HUES64 (cell line): ENCODE measurements around the gene ENOX2.

Source experiments
- H3K27ac ChIP-seq: 2 replicates; pipeline ENCODE4 v1.7.0; 2013; ENCODE audit warnings: low read depth, low read length, inconsistent platforms
- H3K27me3 ChIP-seq: 2 replicates; pipeline ENCODE4 v1.6.1; 2013; ENCODE audit warnings: mild to moderate bottlenecking, low read length; ENCODE audit not compliant: insufficient read depth
- H3K36me3 ChIP-seq: 2 replicates; pipeline ENCODE4 v1.6.1; 2013; ENCODE audit warnings: mild to moderate bottlenecking, low read length; ENCODE audit not compliant: insufficient read depth
- H3K4me1 ChIP-seq: 2 replicates; pipeline ENCODE4 v1.6.1; 2013; ENCODE audit warnings: mild to moderate bottlenecking, low read length, moderate library complexity; ENCODE audit not compliant: insufficient read depth
- H3K4me3 ChIP-seq: 2 replicates; pipeline ENCODE4 v1.5.1; 2013; ENCODE audit warnings: mild to moderate bottlenecking, low read length, moderate library complexity
- H3K9ac ChIP-seq: 2 replicates; pipeline ENCODE4 v1.6.1; 2013; ENCODE audit warnings: mild to moderate bottlenecking, low read depth, low read length
- H3K9me3 ChIP-seq: 2 replicates; pipeline ENCODE4 v1.6.1; 2013; ENCODE audit warnings: low read depth, low read length; ENCODE audit not compliant: insufficient read depth
- WGBS: fragments of 150-250, 120-280 bp; methylation state at CpG from one replicate; pipeline ENCODE4 v1.1.7; 2013; ENCODE audit warnings: missing lambda C conversion rate; 5-methylcytosine and 5-hydroxymethylcytosine counted together

ENOX2 gene

GRCh38 chrX:130625386-130625785 is 277.6 kb downstream of the ENOX2 start:
- no peak overlapping the region for H3K9ac ChIP-seq
- H3K9me3 ChIP-seq = no peaks in the 10 kb centered on the region
- no peak overlapping the region for H3K4me3 ChIP-seq
- peaks cover 20% of the 10 kb centered on the region for H3K4me1 ChIP-seq
- H3K36me3 ChIP-seq = no peaks in the 10 kb centered on the region
- H3K27ac ChIP-seq = no peak overlapping the region
- WGBS = 85% methylated on average over 6 of the region's 6 CpGs
- H3K27me3 ChIP-seq = no peaks in the 10 kb centered on the region

DNA sequence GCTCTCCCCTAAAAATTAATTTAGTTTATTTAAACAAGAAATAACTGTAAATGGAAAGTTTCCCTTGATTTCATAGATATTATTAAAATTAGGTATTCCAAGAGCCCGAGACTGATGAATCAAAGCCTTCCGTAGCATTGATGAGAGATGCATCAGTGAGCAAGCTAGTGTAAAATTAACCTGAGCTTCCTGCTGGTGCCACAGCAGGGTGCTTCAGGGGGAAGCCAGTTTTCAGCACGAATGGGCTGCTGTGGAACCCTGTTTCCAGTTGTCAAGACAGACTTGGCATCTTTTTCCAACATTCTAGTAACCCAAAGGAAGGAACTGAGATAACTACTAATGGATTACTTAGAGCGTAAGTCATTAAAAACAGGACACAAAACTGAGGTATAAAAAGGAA is 279.5 kb downstream of the ENOX2 start:
- WGBS = 62% methylated on average over 3 of the region's 4 CpGs
- Histone ChIP-seq H3K4me1 (peaks cover 15% of the 10 kb centered on the region), H3K27ac (no peak overlapping the region), H3K36me3 (no peaks in the 10 kb centered on the region), H3K9me3 (no peaks in the 10 kb centered on the region), H3K9ac (no peak overlapping the region), H3K4me3 (no peak overlapping the region), H3K27me3 (no peaks in the 10 kb centered on the region)

- Histone ChIP-seq H3K9me3 (no peaks in the 10 kb centered on the region), H3K36me3 (no peaks in the 10 kb centered on the region), H3K9ac (no peak overlapping the region), H3K27me3 (no peaks in the 10 kb centered on the region), H3K4me3 (no peak overlapping the region), H3K27ac (no peak overlapping the region), H3K4me1 (no peaks in the 10 kb centered on the region)
- 95% methylated on average over 3 of the region's 3 CpGs for WGBS
Observed at GRCh38 chrX:130615941-130616340, 287.1 kb downstream of the ENOX2 start.

DNA sequence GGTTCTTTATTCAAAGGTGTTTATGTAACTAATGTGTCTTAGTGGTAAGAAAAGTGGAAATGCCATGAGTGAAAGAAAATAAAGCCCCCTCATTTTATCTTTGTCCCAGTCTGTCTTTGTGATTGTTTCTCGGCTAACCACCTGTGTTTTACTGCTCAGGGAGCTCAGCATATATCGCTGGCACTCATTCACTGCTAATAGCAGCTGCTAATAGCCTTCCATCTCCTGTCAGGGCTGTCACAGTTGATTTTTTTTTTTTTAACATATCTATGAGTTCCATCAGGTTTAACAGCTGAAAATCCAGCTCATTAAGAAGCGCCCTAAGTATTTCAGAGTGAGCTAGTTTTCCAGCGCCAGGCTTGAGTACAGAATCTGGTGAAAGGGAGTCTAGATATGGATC is 295.6 kb downstream of the ENOX2 start:
- no peaks in the 10 kb centered on the region for H3K9me3 ChIP-seq
- H3K4me1 ChIP-seq = no peaks in the 10 kb centered on the region
- H3K36me3 ChIP-seq = no peaks in the 10 kb centered on the region
- no peak overlapping the region for H3K27ac ChIP-seq
- H3K9ac ChIP-seq = no peak overlapping the region
- no peak overlapping the region for H3K4me3 ChIP-seq
- H3K27me3 ChIP-seq = no peaks in the 10 kb centered on the region
- 90% methylated on average over 4 of the region's 4 CpGs for WGBS

DNA sequence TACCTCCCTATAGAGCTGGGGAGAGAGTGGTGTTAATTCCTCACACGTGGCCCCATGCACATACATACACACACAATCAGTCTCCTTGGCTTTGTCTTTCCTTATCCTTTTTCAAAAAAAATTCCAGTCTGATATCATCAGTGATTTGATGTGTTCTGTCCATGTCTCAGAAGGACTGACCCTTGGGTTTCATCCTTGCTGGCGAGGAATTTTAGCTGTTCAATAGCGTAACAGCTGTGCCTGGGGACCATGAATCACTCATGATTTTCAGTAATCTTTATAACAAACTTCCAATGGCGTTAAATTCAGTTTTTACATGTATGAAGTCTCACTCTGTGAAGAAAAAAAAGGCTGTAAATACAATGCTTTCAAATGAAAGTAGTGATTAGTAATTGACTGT is 296.6 kb downstream of the ENOX2 start:
- Histone ChIP-seq H3K9me3 (no peaks in the 10 kb centered on the region), H3K27ac (no peak overlapping the region), H3K4me3 (no peak overlapping the region), H3K9ac (no peak overlapping the region), H3K36me3 (no peaks in the 10 kb centered on the region), H3K27me3 (no peaks in the 10 kb centered on the region), H3K4me1 (no peaks in the 10 kb centered on the region)
- 95% methylated on average over 3 of the region's 4 CpGs for WGBS

DNA sequence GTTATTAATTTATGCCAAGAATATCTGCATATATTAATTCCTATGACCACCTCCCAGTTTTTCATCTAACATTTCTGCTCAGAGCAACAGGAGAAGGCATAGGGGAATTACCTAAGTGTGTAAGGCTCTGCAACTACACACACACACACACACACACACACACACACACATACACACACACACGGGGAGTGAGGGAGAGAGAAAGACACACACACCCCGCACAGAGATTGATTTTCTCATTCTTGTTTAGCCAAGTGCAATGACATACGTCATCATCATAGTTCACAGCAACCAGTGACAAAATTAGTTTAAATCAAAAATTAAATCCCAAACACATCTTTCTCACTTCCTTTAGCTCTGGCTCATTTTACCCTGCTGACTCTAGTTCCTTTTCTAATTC is 298.1 kb downstream of the ENOX2 start:
- Histone ChIP-seq H3K27me3 (no peaks in the 10 kb centered on the region), H3K27ac (no peak overlapping the region), H3K9me3 (no peaks in the 10 kb centered on the region), H3K4me3 (no peak overlapping the region), H3K4me1 (no peaks in the 10 kb centered on the region), H3K36me3 (no peaks in the 10 kb centered on the region), H3K9ac (no peak overlapping the region)
- 89% methylated on average over 3 of the region's 3 CpGs for WGBS

- WGBS = 91% methylated on average over 9 of the region's 9 CpGs
- H3K4me1 ChIP-seq = no peaks in the 10 kb centered on the region
Observed at GRCh38 chrX:130594453-130594916, 308.5 kb downstream of the ENOX2 start.

DNA sequence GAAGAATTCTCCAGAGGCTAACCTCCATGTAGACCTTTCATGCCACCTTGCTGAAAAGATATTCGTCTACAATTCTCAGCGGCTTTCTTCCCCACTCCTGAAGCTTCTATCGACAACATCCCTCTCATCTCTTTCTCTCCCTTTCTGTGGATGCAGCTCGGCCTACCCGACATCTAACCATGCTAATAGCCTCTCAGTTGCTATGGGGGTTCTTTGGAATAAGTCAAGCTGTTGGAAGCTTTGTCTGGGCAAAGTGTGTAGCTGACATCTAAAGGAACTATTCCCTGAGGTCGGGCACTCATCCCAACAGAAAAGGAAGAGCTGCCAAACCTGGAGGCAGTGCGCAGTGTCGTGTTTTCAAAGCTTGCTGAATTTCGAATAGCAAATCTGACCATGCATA is 309.1 kb downstream of the ENOX2 start:
- H3K4me3 ChIP-seq = no peak overlapping the region

More at GRCh38 chrX:130594453-130594916, 308.5 kb downstream of the ENOX2 start:
- no peak overlapping the region for H3K9ac ChIP-seq
- H3K36me3 ChIP-seq = no peaks in the 10 kb centered on the region
- H3K9me3 ChIP-seq = no peaks in the 10 kb centered on the region
- no peak overlapping the region for H3K27ac ChIP-seq
- no peak overlapping the region for H3K4me3 ChIP-seq
- H3K27me3 ChIP-seq = no peaks in the 10 kb centered on the region

DNA sequence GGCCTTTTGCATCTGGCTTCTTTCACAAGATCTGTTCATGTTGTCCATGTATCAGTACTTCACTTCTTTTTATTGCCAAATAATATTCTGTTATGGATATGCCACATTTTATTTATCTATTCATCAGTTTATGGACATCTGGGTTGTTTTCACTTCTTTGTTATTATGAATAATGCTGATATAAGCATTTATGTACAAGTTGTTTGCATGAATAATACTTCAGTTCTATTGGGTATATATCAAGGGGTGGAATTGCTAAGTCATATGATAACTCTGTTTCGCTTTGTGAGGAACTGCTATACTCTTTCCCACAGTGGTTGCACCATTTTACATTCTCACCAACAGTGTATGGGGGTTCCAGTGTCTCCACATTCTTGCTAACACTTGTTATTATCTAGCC is 310.8 kb downstream of the ENOX2 start:
- WGBS = 75% methylated on average over 1 of the region's 1 CpG
- H3K27me3 ChIP-seq = no peaks in the 10 kb centered on the region

More for the DNA sequence above, 309.1 kb downstream of the ENOX2 start:
- no peak overlapping the region for H3K27ac ChIP-seq
- no peak overlapping the region for H3K9ac ChIP-seq
- no peaks in the 10 kb centered on the region for H3K27me3 ChIP-seq
- H3K4me1 ChIP-seq = no peaks in the 10 kb centered on the region
- 95% methylated on average over 7 of the region's 9 CpGs for whole genome bisulfite sequencing
- H3K9me3 ChIP-seq = no peaks in the 10 kb centered on the region
- no peaks in the 10 kb centered on the region for H3K36me3 ChIP-seq

DNA sequence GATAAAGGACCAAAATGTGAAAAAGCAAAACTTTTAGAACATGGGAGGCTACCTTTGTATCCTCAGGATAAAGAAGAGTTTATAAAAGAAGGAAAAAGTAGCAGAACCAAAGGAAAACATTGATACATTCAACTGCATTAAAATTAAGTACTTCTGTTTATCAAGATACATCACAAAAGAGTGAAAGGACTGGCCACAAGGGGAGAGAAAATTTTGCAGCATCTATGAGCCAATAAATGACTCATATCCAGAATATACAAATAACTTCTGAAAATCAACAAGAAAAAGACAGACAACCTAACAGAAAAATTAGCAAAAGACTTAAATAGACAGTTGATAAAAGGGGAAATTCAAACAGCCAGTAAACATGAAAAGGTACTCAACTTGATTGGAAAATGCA is 324.1 kb downstream of the ENOX2 start:
- H3K4me1 ChIP-seq = no peaks in the 10 kb centered on the region
- H3K9me3 ChIP-seq = no peaks in the 10 kb centered on the region
- H3K9ac ChIP-seq = no peak overlapping the region
- H3K27ac ChIP-seq = no peak overlapping the region
- H3K36me3 ChIP-seq = no peaks in the 10 kb centered on the region
- H3K27me3 ChIP-seq = no peaks in the 10 kb centered on the region
- H3K4me3 ChIP-seq = no peak overlapping the region

More for the DNA sequence above, 310.8 kb downstream of the ENOX2 start:
- no peaks in the 10 kb centered on the region for H3K9me3 ChIP-seq
- H3K27ac ChIP-seq = no peak overlapping the region
- no peak overlapping the region for H3K9ac ChIP-seq
- H3K4me1 ChIP-seq = no peaks in the 10 kb centered on the region
- no peaks in the 10 kb centered on the region for H3K36me3 ChIP-seq
- no peak overlapping the region for H3K4me3 ChIP-seq

- WGBS = 83% methylated on average over 1 of the region's 2 CpGs
- no peaks in the 10 kb centered on the region for H3K36me3 ChIP-seq
- H3K9ac ChIP-seq = no peak overlapping the region
- no peak overlapping the region for H3K4me3 ChIP-seq
- no peak overlapping the region for H3K27ac ChIP-seq
- no peaks in the 10 kb centered on the region for H3K4me1 ChIP-seq
- no peaks in the 10 kb centered on the region for H3K27me3 ChIP-seq
- 0 out of 2 replicates have a peak, but pooled peaks cover 2% of the 10 kb centered on the region for H3K9me3 ChIP-seq
Observed at GRCh38 chrX:130577431-130577830, 325.6 kb downstream of the ENOX2 start.

- no peaks in the 10 kb centered on the region for H3K27me3 ChIP-seq
- no peaks in the 10 kb centered on the region for H3K4me1 ChIP-seq
- H3K9me3 ChIP-seq = 0 out of 2 replicates have a peak, but pooled peaks cover 2% of the 10 kb centered on the region
- no peak overlapping the region for H3K4me3 ChIP-seq
- no peak overlapping the region for H3K27ac ChIP-seq
- H3K9ac ChIP-seq = no peak overlapping the region
- H3K36me3 ChIP-seq = no peaks in the 10 kb centered on the region
- WGBS = 55% methylated on average over 6 of the region's 6 CpGs
Observed at GRCh38 chrX:130575831-130576389, 327.1 kb downstream of the ENOX2 start.
